ENCODE data around the gene MEI4.

DNA sequence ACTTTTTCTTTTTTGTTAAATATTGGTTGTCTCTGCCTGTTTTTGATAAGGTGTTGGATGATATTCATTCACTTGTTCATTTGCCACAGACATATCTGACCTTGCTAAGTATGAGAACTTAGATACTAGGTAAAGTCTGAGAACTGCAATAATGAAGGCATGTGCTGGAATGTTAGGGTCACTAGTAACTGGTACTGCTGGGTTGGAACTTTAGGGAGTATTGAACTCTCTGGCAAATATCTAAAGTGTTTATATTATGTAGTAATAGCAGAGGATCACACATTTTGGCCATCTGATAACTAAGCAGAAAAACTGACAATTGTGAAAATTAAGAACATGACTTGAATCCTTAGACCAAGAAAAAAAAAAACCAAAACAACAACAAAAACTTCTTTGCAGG is 162.7 kb downstream of the MEI4 start:
- TF ChIP-seq, protein P1, sequence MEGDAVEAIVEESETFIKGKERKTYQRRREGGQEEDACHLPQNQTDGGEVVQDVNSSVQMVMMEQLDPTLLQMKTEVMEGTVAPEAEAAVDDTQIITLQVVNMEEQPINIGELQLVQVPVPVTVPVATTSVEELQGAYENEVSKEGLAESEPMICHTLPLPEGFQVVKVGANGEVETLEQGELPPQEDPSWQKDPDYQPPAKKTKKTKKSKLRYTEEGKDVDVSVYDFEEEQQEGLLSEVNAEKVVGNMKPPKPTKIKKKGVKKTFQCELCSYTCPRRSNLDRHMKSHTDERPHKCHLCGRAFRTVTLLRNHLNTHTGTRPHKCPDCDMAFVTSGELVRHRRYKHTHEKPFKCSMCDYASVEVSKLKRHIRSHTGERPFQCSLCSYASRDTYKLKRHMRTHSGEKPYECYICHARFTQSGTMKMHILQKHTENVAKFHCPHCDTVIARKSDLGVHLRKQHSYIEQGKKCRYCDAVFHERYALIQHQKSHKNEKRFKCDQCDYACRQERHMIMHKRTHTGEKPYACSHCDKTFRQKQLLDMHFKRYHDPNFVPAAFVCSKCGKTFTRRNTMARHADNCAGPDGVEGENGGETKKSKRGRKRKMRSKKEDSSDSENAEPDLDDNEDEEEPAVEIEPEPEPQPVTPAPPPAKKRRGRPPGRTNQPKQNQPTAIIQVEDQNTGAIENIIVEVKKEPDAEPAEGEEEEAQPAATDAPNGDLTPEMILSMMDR (IDR thresholded peaks at IDR 0.05 in 4 of 5, conservative IDR thresholded peaks at IDR 0.05 in 1 of 5): no peak
- no peak for TF ChIP-seq POLR2A (IDR thresholded peaks at IDR 0.05)
